Upper lobe of left lung (tissue), 4 donors: Measurements from ENCODE around the gene AJAP1.

Experiments used
- CTCF ChIP-seq, 6 experiments: fragments of 450-650 bp in 4 of 6; fragments of 200-600 bp in 2 of 6; sonication (generic) in 2 of 6; IDR thresholded peaks; one replicate each; pipeline ENCODE4 v1.5.1; 2016 to 2019; ENCODE audit warnings: antibody characterized with exemption in 6 of 6
- EP300 ChIP-seq, 4 donors: sonication (generic); formaldehyde crosslinking; IDR thresholded peaks; one replicate each; pipeline ENCODE4 v1.5.1; 2017; ENCODE audit warnings: antibody characterized with exemption in 4 of 4, control low read depth in 2 of 4
- POLR2AphosphoS5 ChIP-seq, 2 donors: sonication (generic); formaldehyde crosslinking; IDR thresholded peaks; one replicate each; pipeline ENCODE4 v1.5.1; 2017; ENCODE audit warnings: antibody characterized with exemption in 2 of 2

GRCh38 chr1:4778056-4778455 lies 123.6 kb downstream of the AJAP1 start:
- TF ChIP-seq POLR2AphosphoS5 (IDR thresholded peaks at IDR 0.05) (no peak), EP300 (IDR thresholded peaks at IDR 0.05) (no peak), CTCF (IDR thresholded peaks at IDR 0.05) (peak in 2 of 6 experiments; percentile 25 to 31)
